ENCODE results near the gene THOP1.

- TF ChIP-seq CTCF (IDR thresholded peaks at IDR 0.05) (no peak), POLR2A (IDR thresholded peaks at IDR 0.05) (no peak)
Observed at GRCh38 chr19:2771786-2772674, 13.3 kb upstream of the THOP1 start.

Data from esophagus squamous epithelium (tissue), 4 donors.